WTC11 (cell line): ENCODE results near the gene PIEZO1. TPM values are rescaled to one million over a fixed set of nuclear protein-coding genes. Genes with fewer than 3 reads are reported as not detected.

Source experiments
- ATAC-seq: fragments of 200-7000 bp; cut with Tn5 transposase; 2 replicates; pipeline ENCODE4 v1.10.0; 2021; ENCODE audit warnings: mild to moderate bottlenecking, moderate library complexity
- CTCF ChIA-PET: fragments of 300-600 bp; sonication (Branson Sonifier 250); formaldehyde crosslinking; loops from one replicate; lab custom pipeline; 2021; ENCODE audit warnings: antibody characterized with exemption; lab: Charles Lee
- POLR2A ChIA-PET: fragments of 350-600 bp; sonication (Branson Sonifier 250); formaldehyde crosslinking; loops from one replicate; lab custom pipeline; 2021; ENCODE audit warnings: antibody characterized with exemption; lab: Charles Lee
- DNase-seq: peaks from one replicate; pipeline ENCODE4 v3.0.0; 2021; ENCODE audit warnings: low spot score
- H3K27ac Mint-ChIP-seq: 2 replicates; pipeline ENCODE4 v1.8.0; 2021; ENCODE audit warnings: mixed read lengths
- H3K27me3 Mint-ChIP-seq: 2 replicates; pipeline ENCODE4 v1.8.0; 2021; ENCODE audit warnings: low read depth, mild to moderate bottlenecking, moderate library complexity, mixed read lengths
- H3K36me3 Mint-ChIP-seq: 2 replicates; pipeline ENCODE4 v1.8.0; 2021; ENCODE audit warnings: mixed read lengths
- H3K4me1 Mint-ChIP-seq: 2 replicates; pipeline ENCODE4 v1.8.0; 2022; ENCODE audit warnings: mixed read lengths
- H3K4me3 Mint-ChIP-seq: 2 replicates; pipeline ENCODE4 v1.8.0; 2021; ENCODE audit warnings: mild to moderate bottlenecking, moderate library complexity, mixed read lengths
- H3K9me3 Mint-ChIP-seq: 2 replicates; pipeline ENCODE4 v1.8.0; 2021; ENCODE audit warnings: mixed read lengths
- ARID4B ChIP-seq: sonication (generic); formaldehyde crosslinking; IDR thresholded peaks from 2 replicates; pipeline ENCODE4 v1.8.0; 2023; ENCODE audit warnings: missing genetic modification reagents, mild to moderate bottlenecking, borderline replicate concordance
- CBFB ChIP-seq: sonication (generic); formaldehyde crosslinking; IDR thresholded peaks from 2 replicates; pipeline ENCODE4 v1.8.1; 2022; ENCODE audit warnings: mild to moderate bottlenecking, low read depth, missing genetic modification reagents
- CREB1 ChIP-seq: sonication (generic); formaldehyde crosslinking; IDR thresholded peaks from 2 replicates; pipeline ENCODE4 v1.8.0; 2023; ENCODE audit warnings: mild to moderate bottlenecking, missing genetic modification reagents
- E2F5 ChIP-seq: sonication (generic); formaldehyde crosslinking; IDR thresholded peaks from 2 replicates; pipeline ENCODE4 v1.8.1; 2022; ENCODE audit warnings: mild to moderate bottlenecking, moderate library complexity, missing genetic modification reagents
- ELF4 ChIP-seq: sonication (generic); formaldehyde crosslinking; IDR thresholded peaks from 2 replicates; pipeline ENCODE4 v1.8.1; 2022; ENCODE audit warnings: low read depth, mild to moderate bottlenecking, moderate library complexity, missing genetic modification reagents
- GABPB1 ChIP-seq: sonication (generic); formaldehyde crosslinking; IDR thresholded peaks from 2 replicates; pipeline ENCODE4 v1.8.1; 2023; ENCODE audit warnings: mild to moderate bottlenecking, missing genetic modification reagents
- GRHL2 ChIP-seq: fragments of 250-450 bp; sonication (Bioruptor Pico); IDR thresholded peaks from 2 replicates; pipeline ENCODE4 v1.8.0; 2022; ENCODE audit warnings: mild to moderate bottlenecking, moderate library complexity; ENCODE audit not compliant: insufficient replicate concordance, severe bottlenecking
- MLX ChIP-seq: sonication (generic); formaldehyde crosslinking; IDR thresholded peaks from 2 replicates; pipeline ENCODE4 v1.8.1; 2023; ENCODE audit warnings: mild to moderate bottlenecking, missing genetic modification reagents, moderate library complexity
- NFE2L1 ChIP-seq: sonication (generic); formaldehyde crosslinking; IDR thresholded peaks from 2 replicates; pipeline ENCODE4 v1.8.1; 2023; ENCODE audit warnings: missing genetic modification reagents
- NR1H2 ChIP-seq: sonication (generic); formaldehyde crosslinking; IDR thresholded peaks from 2 replicates; pipeline ENCODE4 v1.9.0; 2021; ENCODE audit warnings: mild to moderate bottlenecking, moderate library complexity, missing genetic modification reagents
- NR3C1 ChIP-seq: sonication (generic); formaldehyde crosslinking; conservative IDR thresholded peaks from 2 replicates; pipeline ENCODE4 v1.8.1; 2023; ENCODE audit warnings: low read depth, mild to moderate bottlenecking, missing genetic modification reagents
- OVOL2 ChIP-seq: fragments of 250-450 bp; sonication (Bioruptor Pico); IDR thresholded peaks from 2 replicates; pipeline ENCODE4 v1.9.0; 2021; ENCODE audit warnings: mild to moderate bottlenecking, borderline replicate concordance
- PREB ChIP-seq: sonication (generic); formaldehyde crosslinking; IDR thresholded peaks from 2 replicates; pipeline ENCODE4 v1.8.1; 2022; ENCODE audit warnings: mild to moderate bottlenecking, missing genetic modification reagents, moderate library complexity, borderline replicate concordance
- ZNF263 ChIP-seq: sonication (generic); formaldehyde crosslinking; IDR thresholded peaks from 2 replicates; pipeline ENCODE4 v1.8.1; 2022; ENCODE audit warnings: low read depth, mild to moderate bottlenecking, moderate library complexity, missing genetic modification reagents
- total RNA-seq: library from RNA; stranded (reverse); gene quantifications from 3 replicates; pipeline ENCODE4 v1.2.3, GENCODE V29; 2021
- TF ChIP-seq, protein P1 (sequence below): fragments of 250-450 bp; sonication (Bioruptor Pico); IDR thresholded peaks from 2 replicates; pipeline ENCODE4 v1.9.0; 2021; ENCODE audit warnings: mild to moderate bottlenecking, borderline replicate concordance

The PIEZO1 gene
- total RNA-seq, 1 experiment from 2014 or later: 71.3 TPM

- ChIA-PET POLR2A (interaction anchor here (0.9 to 1.6 kb wide), 3 partner anchors 10 to 50 kb away, joined by 3 to 4 read pairs (median 4); no protein-coding TSS in a partner anchor), CTCF (interaction anchor here (0.8 to 9.0 kb wide), 14 partner anchors 10 to 123 kb away, joined by 3 to 185 read pairs (median 6); partner anchors contain the start of gene PIEZO1)
- Mint-ChIP-seq H3K27me3 (no peaks in the 10 kb centered on the region), H3K4me1 (peaks cover 30% of the 10 kb centered on the region), H3K9me3 (no peaks in the 10 kb centered on the region), H3K36me3 (no peaks in the 10 kb centered on the region), H3K4me3 (no peak overlapping the region), H3K27ac (peak overlapping the region; percentile 90)
- DNase-seq: peak; percentile 58
- TF ChIP-seq GRHL2 (CRISPR knock-in tag): no peak
- 0 out of 2 replicates have a peak, but pooled peaks have one; percentile 52 for TF ChIP-seq GABPB1 (CRISPR knock-in tag)
- peak; percentile 21 for ATAC-seq
Observed at GRCh38 chr16:88759245-88759975, 25.6 kb downstream of the PIEZO1 start.

DNA sequence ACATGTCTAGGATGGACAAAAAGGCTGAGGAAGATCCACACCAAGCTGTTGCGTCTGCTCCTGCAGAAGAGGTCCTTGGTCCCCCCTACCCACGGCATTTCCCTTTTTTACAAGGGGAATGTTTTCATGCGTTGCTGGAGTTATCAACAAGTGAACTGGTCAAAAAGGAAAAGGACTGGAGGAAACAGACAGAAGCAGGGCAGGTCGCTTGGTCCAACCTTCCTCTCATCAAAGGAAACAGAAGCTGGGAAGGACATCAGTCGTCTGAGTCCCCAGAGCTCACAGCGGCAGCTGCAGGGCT, 26.1 kb downstream of the PIEZO1 start:
- Mint-ChIP-seq H3K27me3 (no peaks in the 10 kb centered on the region), H3K4me3 (no peak overlapping the region), H3K4me1 (peaks cover 26% of the 10 kb centered on the region), H3K9me3 (no peaks in the 10 kb centered on the region), H3K27ac (peak overlapping the region; percentile 33; the same call in 1 of the 2 replicates), H3K36me3 (no peaks in the 10 kb centered on the region)
- DNase-seq (no peak), ATAC-seq (no peak)
- POLR2A ChIA-PET: interaction anchor here (0.9 to 1.6 kb wide), 3 partner anchors 11 to 50 kb away, joined by 3 to 4 read pairs (median 4); no protein-coding TSS in a partner anchor
- CTCF ChIA-PET: interaction anchor here (0.8 to 9.0 kb wide), 14 partner anchors 10 to 122 kb away, joined by 3 to 185 read pairs (median 6); partner anchors contain the start of gene PIEZO1
- TF ChIP-seq MLX (no peak), ELF4 (CRISPR knock-in tag) (no peak), NR3C1 (CRISPR knock-in tag) (no peak), PREB (CRISPR knock-in tag) (no peak), NFE2L1 (CRISPR knock-in tag) (no peak), NR1H2 (CRISPR knock-in tag) (no peak)
- TF ChIP-seq, protein P1, sequence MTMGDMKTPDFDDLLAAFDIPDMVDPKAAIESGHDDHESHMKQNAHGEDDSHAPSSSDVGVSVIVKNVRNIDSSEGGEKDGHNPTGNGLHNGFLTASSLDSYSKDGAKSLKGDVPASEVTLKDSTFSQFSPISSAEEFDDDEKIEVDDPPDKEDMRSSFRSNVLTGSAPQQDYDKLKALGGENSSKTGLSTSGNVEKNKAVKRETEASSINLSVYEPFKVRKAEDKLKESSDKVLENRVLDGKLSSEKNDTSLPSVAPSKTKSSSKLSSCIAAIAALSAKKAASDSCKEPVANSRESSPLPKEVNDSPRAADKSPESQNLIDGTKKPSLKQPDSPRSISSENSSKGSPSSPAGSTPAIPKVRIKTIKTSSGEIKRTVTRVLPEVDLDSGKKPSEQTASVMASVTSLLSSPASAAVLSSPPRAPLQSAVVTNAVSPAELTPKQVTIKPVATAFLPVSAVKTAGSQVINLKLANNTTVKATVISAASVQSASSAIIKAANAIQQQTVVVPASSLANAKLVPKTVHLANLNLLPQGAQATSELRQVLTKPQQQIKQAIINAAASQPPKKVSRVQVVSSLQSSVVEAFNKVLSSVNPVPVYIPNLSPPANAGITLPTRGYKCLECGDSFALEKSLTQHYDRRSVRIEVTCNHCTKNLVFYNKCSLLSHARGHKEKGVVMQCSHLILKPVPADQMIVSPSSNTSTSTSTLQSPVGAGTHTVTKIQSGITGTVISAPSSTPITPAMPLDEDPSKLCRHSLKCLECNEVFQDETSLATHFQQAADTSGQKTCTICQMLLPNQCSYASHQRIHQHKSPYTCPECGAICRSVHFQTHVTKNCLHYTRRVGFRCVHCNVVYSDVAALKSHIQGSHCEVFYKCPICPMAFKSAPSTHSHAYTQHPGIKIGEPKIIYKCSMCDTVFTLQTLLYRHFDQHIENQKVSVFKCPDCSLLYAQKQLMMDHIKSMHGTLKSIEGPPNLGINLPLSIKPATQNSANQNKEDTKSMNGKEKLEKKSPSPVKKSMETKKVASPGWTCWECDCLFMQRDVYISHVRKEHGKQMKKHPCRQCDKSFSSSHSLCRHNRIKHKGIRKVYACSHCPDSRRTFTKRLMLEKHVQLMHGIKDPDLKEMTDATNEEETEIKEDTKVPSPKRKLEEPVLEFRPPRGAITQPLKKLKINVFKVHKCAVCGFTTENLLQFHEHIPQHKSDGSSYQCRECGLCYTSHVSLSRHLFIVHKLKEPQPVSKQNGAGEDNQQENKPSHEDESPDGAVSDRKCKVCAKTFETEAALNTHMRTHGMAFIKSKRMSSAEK (CRISPR knock-in tag): no peak

GRCh38 chr16:88758227-88758943, 26.6 kb downstream of the PIEZO1 start:
- no peak overlapping the region for H3K4me3 Mint-ChIP-seq
- no peaks in the 10 kb centered on the region for H3K36me3 Mint-ChIP-seq
- H3K9me3 Mint-ChIP-seq: no peaks in the 10 kb centered on the region
- DNase-seq (no peak), ATAC-seq (no peak)
- no peaks in the 10 kb centered on the region for H3K27me3 Mint-ChIP-seq
- CTCF ChIA-PET: interaction anchor here (0.9 to 9.0 kb wide), 12 partner anchors 8 to 99 kb away, joined by 3 to 185 read pairs (median 8); partner anchors contain the start of gene PIEZO1
- POLR2A ChIA-PET: interaction anchor here (0.9 to 1.6 kb wide), 3 partner anchors 11 to 51 kb away, joined by 3 to 4 read pairs (median 4); no protein-coding TSS in a partner anchor
- peaks cover 25% of the 10 kb centered on the region for H3K4me1 Mint-ChIP-seq
- peak overlapping the region; percentile 33; the same call in 1 of the 2 replicates for H3K27ac Mint-ChIP-seq
- no peak for TF ChIP-seq E2F5
- TF ChIP-seq CREB1 (CRISPR knock-in tag): no peak
- no peak for TF ChIP-seq ARID4B (CRISPR knock-in tag)
- TF ChIP-seq CBFB (CRISPR knock-in tag): no peak
- no peak for TF ChIP-seq OVOL2 (CRISPR knock-in tag)
- TF ChIP-seq ZNF263 (CRISPR knock-in tag): no peak
